Small intestine (tissue), 7 donors: ENCODE data around the gene COPB2. TPM values are rescaled to one million over a fixed set of nuclear protein-coding genes. Genes with fewer than 3 reads are reported as not detected.
A peak's percentile ranks its signal among the peaks of the same experiment; 100 is the strongest.

Experiments
- DNase-seq, 2 donors: peaks; one replicate each; pipeline versions ENCODE4 v3.0.0 to v3.0.0-alpha.2; 2013
- FAIRE-seq: peaks from 2 replicates; lab custom pipeline; 2012; peaks lifted over from hg19 to GRCh38; lab: Jason Lieb, UNC
- H3K27ac ChIP-seq, 3 donors: one replicate each; pipeline ENCODE4 v1.5.1; 2013; ENCODE audit warnings: low read length in 2 of 3, mild to moderate bottlenecking in 2 of 3, control low read depth in 1 of 3, inconsistent platforms in 1 of 3, low read depth in 1 of 3, moderate library complexity in 1 of 3
- H3K27me3 ChIP-seq, 3 donors: one replicate each; pipeline ENCODE4 v1.6.1; 2013; ENCODE audit warnings: low read length in 3 of 3, inconsistent platforms in 1 of 3; ENCODE audit not compliant: control insufficient read depth in 3 of 3, insufficient read depth in 3 of 3
- H3K36me3 ChIP-seq, 3 donors: one replicate each; pipeline ENCODE4 v1.6.1; 2013; ENCODE audit warnings: low read length in 3 of 3, inconsistent platforms in 1 of 3, low read depth in 1 of 3, mild to moderate bottlenecking in 1 of 3, moderate library complexity in 1 of 3; ENCODE audit not compliant: control insufficient read depth in 3 of 3, insufficient read depth in 2 of 3
- H3K4me1 ChIP-seq, 3 donors: one replicate each; pipeline ENCODE4 v1.6.1; 2013; ENCODE audit warnings: low read length in 2 of 3, inconsistent platforms in 1 of 3, low read depth in 1 of 3, mild to moderate bottlenecking in 1 of 3, moderate library complexity in 1 of 3; ENCODE audit not compliant: control insufficient read depth in 3 of 3, insufficient read depth in 2 of 3
- H3K4me3 ChIP-seq, 3 donors: one replicate each; pipeline ENCODE4 v1.5.1; 2013; ENCODE audit warnings: low read length in 3 of 3, control low read depth in 1 of 3, inconsistent platforms in 1 of 3, low read depth in 1 of 3, mild to moderate bottlenecking in 1 of 3, moderate library complexity in 1 of 3
- H3K9me3 ChIP-seq, 2 donors: one replicate each; pipeline ENCODE4 v1.6.1; 2013; ENCODE audit warnings: low read depth in 1 of 2, low read length in 1 of 2; ENCODE audit not compliant: control insufficient read depth in 2 of 2, insufficient read depth in 1 of 2
- WGBS, 3 donors: extraction: QIAGEN DNeasy Blood & Tissue Kit; methylation state at CpG; one replicate each; pipeline ENCODE4 v1.1.7; 2013; 5-methylcytosine and 5-hydroxymethylcytosine counted together
- polyA plus RNA-seq, 4 donors: library from polyadenylated mRNA; stranded (reverse) in 3 of 4; unstranded in 1 of 4; fragments of 200-250 nt in 3 of 4; fragments of 120-200 nt in 1 of 4; gene quantifications; one replicate each; pipeline versions ENCODE4 v1.2.1 to v1.2.3, GENCODE V29; 2013
- donor health status: healthy with polysubstance abuse.
- donor health status: control.
- donor health status: control.
- donor health status: Bipolar disorder and iron deficiency.
- donor health status: healthy.

COPB2 gene
- polyA plus RNA-seq, 4 donors = 53.5 to 128 (median 67.5) TPM

GRCh38 chr3:139332092-139332491 lies 57.4 kb downstream of the COPB2 start:
- Histone ChIP-seq H3K4me3 (no peak overlapping the region), H3K27me3 (peaks cover 0 to 13% (median 6%) of the 10 kb centered on the region in 3 donors), H3K9me3 (no peaks in the 10 kb centered on the region), H3K27ac (no peak overlapping the region), H3K36me3 (no peaks in the 10 kb centered on the region), H3K4me1 (peaks cover 0 to 2% (median 0%) of the 10 kb centered on the region in 3 donors)
- 71 to 84% (median 72%) methylated on average over 2 of the region's 2 CpGs for WGBS, 3 donors
- FAIRE-seq = no peak
- DNase-seq = no peak

DNA sequence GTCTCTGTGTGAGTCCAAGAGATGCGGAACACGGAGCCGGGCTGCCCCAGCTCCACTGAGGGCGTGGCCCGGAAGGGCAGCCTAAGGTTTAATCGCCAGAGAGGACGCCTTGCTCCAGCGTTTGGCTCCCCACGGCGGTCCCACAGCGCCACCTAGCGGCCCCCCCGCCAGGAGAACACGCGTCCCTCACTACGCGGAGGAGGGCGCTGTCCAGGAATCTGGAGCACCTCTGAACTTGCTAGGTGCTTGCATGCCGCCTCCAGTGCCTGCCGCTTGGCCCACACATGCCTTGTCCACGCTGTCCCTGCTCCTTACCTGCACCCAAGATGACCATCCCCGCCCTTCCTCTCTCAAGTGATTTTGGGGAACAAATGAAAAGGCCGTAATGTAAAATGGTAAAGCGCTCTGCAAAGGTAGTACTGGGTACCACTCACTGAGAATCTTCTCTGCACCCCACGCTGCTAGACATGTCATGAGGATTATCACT lies 60.0 kb downstream of the COPB2 start:
- H3K27me3 ChIP-seq = peaks cover 0 to 13% (median 6%) of the 10 kb centered on the region in 3 donors
- H3K4me3 ChIP-seq = no peak overlapping the region
- no peak overlapping the region for H3K27ac ChIP-seq
- peaks cover 0 to 2% (median 0%) of the 10 kb centered on the region in 3 donors for H3K4me1 ChIP-seq
- peak; percentile 89 to 90 for DNase-seq
- H3K9me3 ChIP-seq = no peaks in the 10 kb centered on the region
- no peaks in the 10 kb centered on the region for H3K36me3 ChIP-seq
- 9 to 11% (median 10%) methylated on average over 20 to 25 of the region's 25 CpGs for WGBS, 3 donors
- FAIRE-seq = no peak

- H3K9me3 ChIP-seq = no peaks in the 10 kb centered on the region
- peaks cover 0 to 13% (median 6%) of the 10 kb centered on the region in 3 donors for H3K27me3 ChIP-seq
- no peak for FAIRE-seq
- H3K27ac ChIP-seq = no peak overlapping the region
- H3K4me3 ChIP-seq = no peak overlapping the region
- WGBS, 3 donors = 91 to 94% (median 91%) methylated on average over 4 of the region's 4 CpGs
- no peaks in the 10 kb centered on the region for H3K36me3 ChIP-seq
- no peak for DNase-seq
- peaks cover 0 to 2% (median 0%) of the 10 kb centered on the region in 3 donors for H3K4me1 ChIP-seq
These were observed 61.1 kb downstream of the COPB2 start for GRCh38 chr3:139328356-139328755.

DNA sequence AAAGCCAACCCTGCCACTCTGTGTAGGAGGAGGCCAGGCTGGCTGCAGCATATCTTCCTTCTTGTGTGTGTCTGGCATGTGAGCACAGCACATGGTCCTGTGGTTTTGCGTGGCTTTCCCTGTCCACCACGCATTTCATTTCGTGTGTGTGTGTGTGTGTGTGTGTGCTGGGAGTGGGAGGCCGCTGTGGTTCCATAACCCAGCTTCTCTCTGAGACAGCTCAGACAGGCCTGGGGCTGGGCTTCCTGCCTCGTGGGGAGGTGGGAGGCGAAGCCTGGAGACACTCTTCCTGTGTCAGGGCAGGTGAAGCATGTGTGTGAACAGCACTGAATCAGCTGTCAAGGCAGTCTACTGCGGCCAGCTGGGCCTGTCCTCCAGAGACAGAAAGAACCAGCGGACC lies 61.6 kb downstream of the COPB2 start:
- FAIRE-seq (no peak), DNase-seq (no peak)
- no peak overlapping the region for H3K27ac ChIP-seq
- peaks cover 0 to 2% (median 0%) of the 10 kb centered on the region in 3 donors for H3K4me1 ChIP-seq
- H3K4me3 ChIP-seq = no peak overlapping the region
- no peaks in the 10 kb centered on the region for H3K36me3 ChIP-seq
- no peaks in the 10 kb centered on the region for H3K9me3 ChIP-seq
- WGBS, 3 donors = 66 to 92% (median 67%) methylated on average over 8 of the region's 8 CpGs
- peaks cover 0 to 13% (median 6%) of the 10 kb centered on the region in 3 donors for H3K27me3 ChIP-seq

DNA sequence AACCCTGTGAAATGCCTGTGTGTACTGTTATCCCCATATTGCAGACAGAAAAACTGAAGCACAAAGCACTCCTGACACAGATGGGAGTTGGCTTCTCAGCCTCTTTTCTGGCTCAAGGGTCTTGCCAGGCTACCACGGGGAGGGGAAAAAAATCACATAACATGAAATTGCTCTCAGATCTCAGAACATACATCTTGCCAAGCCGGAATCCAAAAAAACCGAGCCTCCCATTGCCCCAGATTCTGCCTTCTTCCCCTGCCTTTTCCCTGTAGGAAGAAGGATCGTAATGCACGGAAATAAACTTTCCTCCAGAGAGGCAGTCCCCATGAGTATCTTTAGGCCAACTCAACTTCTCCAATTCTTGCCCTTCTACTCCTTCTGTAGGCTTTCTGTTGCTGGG lies 62.2 kb downstream of the COPB2 start:
- H3K4me1 ChIP-seq = peaks cover 0 to 2% (median 0%) of the 10 kb centered on the region in 3 donors
- FAIRE-seq = no peak
- no peaks in the 10 kb centered on the region for H3K36me3 ChIP-seq
- no peak overlapping the region for H3K27ac ChIP-seq
- DNase-seq = no peak
- no peak overlapping the region for H3K4me3 ChIP-seq
- 90 to 94% (median 91%) methylated on average over 5 of the region's 5 CpGs for WGBS, 3 donors
- peaks cover 0 to 11% (median 4%) of the 10 kb centered on the region in 3 donors for H3K27me3 ChIP-seq
- no peaks in the 10 kb centered on the region for H3K9me3 ChIP-seq

GRCh38 chr3:139326707-139327106 lies 62.7 kb downstream of the COPB2 start:
- Histone ChIP-seq H3K27me3 (peaks cover 0 to 13% (median 2%) of the 10 kb centered on the region in 3 donors), H3K9me3 (no peaks in the 10 kb centered on the region), H3K27ac (no peak overlapping the region), H3K4me1 (peaks cover 0 to 2% (median 0%) of the 10 kb centered on the region in 3 donors), H3K4me3 (no peak overlapping the region), H3K36me3 (no peaks in the 10 kb centered on the region)
- WGBS, 3 donors = 77 to 80% (median 77%) methylated on average over 4 of the region's 4 CpGs
- no peak for DNase-seq
- FAIRE-seq = no peak

DNA sequence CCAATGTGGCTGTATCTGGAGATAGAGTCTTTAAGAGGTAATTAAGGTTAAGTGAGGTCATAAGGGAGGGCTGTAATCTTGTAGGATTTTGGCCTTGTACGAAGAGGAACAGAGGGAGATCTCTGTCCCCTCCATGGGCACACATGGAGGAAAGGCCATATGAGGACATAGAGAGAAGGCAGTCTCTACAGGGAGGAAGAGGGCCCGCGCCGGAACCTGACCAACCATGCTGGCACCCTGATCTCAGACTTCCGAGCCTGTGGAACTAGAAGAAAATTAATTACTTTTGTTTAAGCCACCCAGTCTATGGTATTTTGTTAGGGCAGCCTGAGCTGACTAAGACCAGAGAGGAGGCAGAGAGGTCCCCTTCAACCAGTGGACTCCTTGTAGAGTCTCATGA lies 63.3 kb downstream of the COPB2 start:
- H3K4me1 ChIP-seq = peaks cover 0 to 2% (median 0%) of the 10 kb centered on the region in 3 donors
- H3K27ac ChIP-seq = no peak overlapping the region
- WGBS, 3 donors = 88 to 98% (median 88%) methylated on average over 5 of the region's 5 CpGs
- FAIRE-seq (no peak), DNase-seq (no peak)
- H3K4me3 ChIP-seq = no peak overlapping the region
- no peaks in the 10 kb centered on the region for H3K36me3 ChIP-seq
- H3K27me3 ChIP-seq = peaks cover 0 to 15% (median 2%) of the 10 kb centered on the region in 3 donors
- no peaks in the 10 kb centered on the region for H3K9me3 ChIP-seq

- H3K4me1 ChIP-seq = peaks cover 0 to 2% (median 0%) of the 10 kb centered on the region in 3 donors
- FAIRE-seq (no peak), DNase-seq (no peak)
- no peak overlapping the region for H3K27ac ChIP-seq
- 69 to 83% (median 73%) methylated on average over 3 of the region's 3 CpGs for WGBS, 3 donors
- no peak overlapping the region for H3K4me3 ChIP-seq
- no peaks in the 10 kb centered on the region for H3K36me3 ChIP-seq
- peaks cover 0 to 14% (median 0%) of the 10 kb centered on the region in 3 donors for H3K27me3 ChIP-seq
- H3K9me3 ChIP-seq = no peaks in the 10 kb centered on the region
These were observed 63.9 kb downstream of the COPB2 start for GRCh38 chr3:139325551-139325950.

DNA sequence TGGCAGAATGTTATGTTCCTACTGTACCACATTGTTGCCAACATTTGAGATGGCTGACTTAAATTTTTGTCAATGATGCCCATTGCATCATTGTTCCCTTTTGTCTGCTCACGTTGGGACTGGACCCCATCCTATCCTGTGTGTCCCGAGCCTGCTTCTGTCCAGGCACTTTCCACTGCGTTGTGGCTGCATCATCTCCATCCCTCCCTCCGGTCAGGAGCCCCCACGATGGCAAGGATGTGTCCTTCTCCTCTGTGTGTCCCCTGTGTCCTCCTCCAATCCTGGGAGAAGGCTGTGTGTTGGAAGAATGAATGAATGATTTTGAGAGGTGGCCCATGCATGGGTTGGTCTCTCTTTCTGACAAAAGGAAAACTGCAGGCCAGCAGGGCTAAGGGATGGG lies 65.0 kb downstream of the COPB2 start:
- 61 to 82% (median 77%) methylated on average over 5 of the region's 5 CpGs for WGBS, 3 donors
- DNase-seq (no peak), FAIRE-seq (no peak)
- Histone ChIP-seq H3K36me3 (no peaks in the 10 kb centered on the region), H3K4me1 (peaks cover 0 to 2% (median 0%) of the 10 kb centered on the region in 3 donors), H3K4me3 (no peak overlapping the region), H3K27me3 (peaks cover 0 to 12% (median 0%) of the 10 kb centered on the region in 3 donors), H3K27ac (no peak overlapping the region), H3K9me3 (no peaks in the 10 kb centered on the region)
